GM18498 (cell line): ENCODE results near the gene PYHIN1.

Source experiments
- ATAC-seq: cut with Tn5 transposase; IDR thresholded peaks from one replicate; pipeline ENCODE4 v1.9.1; 2021; ENCODE audit warnings: mild to moderate bottlenecking, moderate library complexity; ENCODE audit not compliant: unreplicated experiment

The PYHIN1 gene

GRCh38 chr1:158931055-158931737, at the start of gene PYHIN1:
PYHIN1 (plus strand) TSS chr1:158931552; CDS start chr1:158936911, 5,359 bp downstream.
- peak; percentile 61 for ATAC-seq

- no peak for ATAC-seq
These were observed 37.7 kb upstream of the PYHIN1 start for GRCh38 chr1:158893654-158894053.

- no peak for ATAC-seq
These were observed 32.6 kb upstream of the PYHIN1 start for GRCh38 chr1:158898722-158899121.

GRCh38 chr1:158901623-158902022, 29.7 kb upstream of the PYHIN1 start:
- ATAC-seq: no peak

- no peak for ATAC-seq
These were observed 15.3 kb upstream of the PYHIN1 start for GRCh38 chr1:158916085-158916484.

- no peak for ATAC-seq
These were observed 6.7 kb upstream of the PYHIN1 start for GRCh38 chr1:158924677-158925076.

GRCh38 chr1:158930504-158930903, 848 bp upstream of the PYHIN1 start:
- no peak for ATAC-seq

- no peak for ATAC-seq
These were observed 819 bp downstream of the PYHIN1 start for GRCh38 chr1:158932171-158932570.

- no peak for ATAC-seq
These were observed 2.3 kb downstream of the PYHIN1 start for GRCh38 chr1:158933621-158934020.

GRCh38 chr1:158939180-158939579, 7.8 kb downstream of the PYHIN1 start:
- ATAC-seq: no peak

- ATAC-seq: no peak
These were observed 10.0 kb downstream of the PYHIN1 start for GRCh38 chr1:158941317-158941716.

- no peak for ATAC-seq
These were observed 11.1 kb downstream of the PYHIN1 start for GRCh38 chr1:158942490-158942889.

- no peak for ATAC-seq
These were observed 11.7 kb downstream of the PYHIN1 start for GRCh38 chr1:158943059-158943458.

- ATAC-seq: no peak
These were observed 13.7 kb downstream of the PYHIN1 start for GRCh38 chr1:158945061-158945460.

GRCh38 chr1:158946785-158947184, 15.4 kb downstream of the PYHIN1 start:
- ATAC-seq: no peak

GRCh38 chr1:158951956-158952355, 20.6 kb downstream of the PYHIN1 start:
- no peak for ATAC-seq

GRCh38 chr1:158952416-158952815, 21.1 kb downstream of the PYHIN1 start:
- no peak for ATAC-seq

- ATAC-seq: no peak
These were observed 29.8 kb downstream of the PYHIN1 start for GRCh38 chr1:158961178-158961577.

- no peak for ATAC-seq
These were observed 31.6 kb downstream of the PYHIN1 start for GRCh38 chr1:158962983-158963382.

GRCh38 chr1:158969166-158969565, 37.8 kb downstream of the PYHIN1 start:
- ATAC-seq: no peak

- ATAC-seq: no peak
These were observed 38.5 kb downstream of the PYHIN1 start for GRCh38 chr1:158969855-158970254.

- ATAC-seq: peak; percentile 43
These were observed 41.5 kb downstream of the PYHIN1 start for GRCh38 chr1:158972841-158973240.

- ATAC-seq: no peak
These were observed 44.9 kb downstream of the PYHIN1 start for GRCh38 chr1:158976219-158976618.
